OCI-LY1 (cell line): ENCODE data around the gene AP3B2.

Experiments used
- H2AFZ ChIP-seq: fragments of 200-600 bp; sonication (generic), shearing (Covaris generic); 2 replicates; pipeline ENCODE4 v1.6.0; 2014; ENCODE audit warnings: antibody characterized with exemption, mild to moderate bottlenecking, low read length
- H3F3A ChIP-seq: fragments of 200-600 bp; sonication (generic), shearing (Covaris generic); 2 replicates; pipeline ENCODE4 v1.6.0; 2014; ENCODE audit warnings: mild to moderate bottlenecking, antibody characterized with exemption, low read length, moderate library complexity; ENCODE audit not compliant: insufficient read depth
- H3K27ac ChIP-seq: fragments of 200-600 bp; sonication (generic); 2 replicates; pipeline ENCODE4 v1.5.1; 2014; ENCODE audit warnings: low read length, mixed run types, mild to moderate bottlenecking, low read depth; ENCODE audit not compliant: poor library complexity, severe bottlenecking
- H3K27me3 ChIP-seq: fragments of 200-600 bp; sonication (generic); 2 replicates; pipeline ENCODE4 v1.6.0; 2014; ENCODE audit warnings: antibody characterized with exemption, mild to moderate bottlenecking, low read length, moderate library complexity; ENCODE audit not compliant: insufficient read depth
- H3K36me3 ChIP-seq: fragments of 200-600 bp; sonication (generic); 2 replicates; pipeline ENCODE4 v1.6.1; 2014; ENCODE audit warnings: mild to moderate bottlenecking, antibody characterized with exemption, low read length, moderate library complexity, mixed read lengths; ENCODE audit not compliant: insufficient read depth
- H3K4me1 ChIP-seq: fragments of 200-600 bp; sonication (generic); 2 replicates; pipeline ENCODE4 v1.5.1; 2014; ENCODE audit warnings: mild to moderate bottlenecking, low read length, moderate library complexity; ENCODE audit not compliant: insufficient read depth, severe bottlenecking
- H3K4me2 ChIP-seq: fragments of 200-600 bp; sonication (generic), shearing (Covaris generic); 2 replicates; pipeline ENCODE4 v1.6.1; 2014; ENCODE audit warnings: low read length
- H3K4me3 ChIP-seq: fragments of 200-600 bp; sonication (generic); 2 replicates; pipeline ENCODE4 v1.5.1; 2014; ENCODE audit warnings: low read length, low read depth, mild to moderate bottlenecking, mixed read lengths; ENCODE audit not compliant: poor library complexity, severe bottlenecking
- H3K79me2 ChIP-seq: fragments of 200-600 bp; shearing (Covaris generic); 2 replicates; pipeline ENCODE4 v1.6.1; 2016; ENCODE audit warnings: mixed run types, low read length, mixed read lengths; ENCODE audit not compliant: insufficient read depth
- H3K9ac ChIP-seq: fragments of 200-600 bp; sonication (generic), shearing (Covaris generic); 2 replicates; pipeline ENCODE4 v1.6.1; 2014; ENCODE audit warnings: mild to moderate bottlenecking, low read length, mixed read lengths
- H3K9me2 ChIP-seq: fragments of 200-600 bp; sonication (generic), shearing (Covaris generic); 2 replicates; pipeline ENCODE4 v1.6.1; 2014; ENCODE audit warnings: low read depth, mild to moderate bottlenecking, low read length, mixed read lengths
- H3K9me3 ChIP-seq: fragments of 200-600 bp; shearing (Covaris generic); 2 replicates; pipeline ENCODE4 v1.6.1; 2014; ENCODE audit warnings: low read length, mixed read lengths
- H4K20me1 ChIP-seq: fragments of 200-600 bp; sonication (generic), shearing (Covaris generic); 2 replicates; pipeline ENCODE4 v1.6.0; 2016; ENCODE audit warnings: mild to moderate bottlenecking, low read length; ENCODE audit not compliant: insufficient read depth
- CTCF ChIP-seq: fragments of 200-600 bp; sonication (generic), shearing (Covaris generic); IDR thresholded peaks from 2 replicates; pipeline ENCODE4 v1.5.1; 2017; ENCODE audit warnings: mild to moderate bottlenecking, antibody characterized with exemption, low read length, moderate library complexity, mixed read lengths
- EZH2 ChIP-seq: fragments of 200-600 bp; sonication (generic), shearing (Covaris generic); IDR thresholded peaks from 2 replicates; pipeline ENCODE4 v1.8.0; 2017; ENCODE audit warnings: borderline replicate concordance, mixed run types, mild to moderate bottlenecking, antibody characterized with exemption, low read length, moderate library complexity, mixed read lengths

AP3B2 gene

GRCh38 chr15:82692171-82692570 lies 17.5 kb downstream of the AP3B2 start:
- H4K20me1 ChIP-seq: no peaks in the 10 kb centered on the region
- H3K79me2 ChIP-seq: no peaks in the 10 kb centered on the region
- no peak overlapping the region for H3K4me2 ChIP-seq
- H3K9me2 ChIP-seq: no peaks in the 10 kb centered on the region
- H3K27me3 ChIP-seq: no peaks in the 10 kb centered on the region; the same call in 1 of the 2 replicates
- H3K9me3 ChIP-seq: no peaks in the 10 kb centered on the region
- no peaks in the 10 kb centered on the region for H3K36me3 ChIP-seq
- no peak overlapping the region for H3K4me3 ChIP-seq
- H3K27ac ChIP-seq: no peak overlapping the region
- H2AFZ ChIP-seq: no peak overlapping the region
- no peaks in the 10 kb centered on the region for H3F3A ChIP-seq
- TF ChIP-seq CTCF: no peak
- TF ChIP-seq EZH2: no peak
- H3K9ac ChIP-seq: no peak overlapping the region
- H3K4me1 ChIP-seq: no peaks in the 10 kb centered on the region

DNA sequence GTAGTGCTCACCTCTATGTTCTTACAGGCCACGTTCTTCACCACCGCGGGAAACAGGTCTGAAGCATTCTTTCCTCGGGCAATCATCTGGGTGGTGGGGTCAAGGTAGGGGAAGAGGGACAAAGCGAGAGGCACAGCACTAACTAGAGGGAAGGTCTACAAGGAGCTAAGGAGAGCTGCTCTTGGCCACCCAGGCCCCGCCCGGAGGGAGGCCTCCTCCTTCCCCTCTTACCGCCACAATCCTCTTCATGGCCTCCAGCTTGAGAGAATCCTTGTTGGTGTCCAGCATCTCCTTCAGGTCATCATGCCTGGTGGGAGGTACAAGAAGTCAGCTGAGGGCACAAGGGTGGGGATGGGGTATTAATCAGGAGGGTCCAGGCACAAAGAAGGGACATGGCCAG lies 20.5 kb downstream of the AP3B2 start:
- Histone ChIP-seq H3K4me1 (no peaks in the 10 kb centered on the region), H3K4me2 (no peak overlapping the region), H3K27me3 (no peaks in the 10 kb centered on the region; the same call in 1 of the 2 replicates), H3K4me3 (no peak overlapping the region), H3K9me2 (no peaks in the 10 kb centered on the region), H3K9me3 (no peaks in the 10 kb centered on the region), H3K79me2 (no peaks in the 10 kb centered on the region), H3F3A (no peaks in the 10 kb centered on the region), H3K9ac (no peak overlapping the region), H3K36me3 (no peaks in the 10 kb centered on the region), H4K20me1 (no peaks in the 10 kb centered on the region), H3K27ac (no peak overlapping the region), H2AFZ (no peak overlapping the region)
- TF ChIP-seq EZH2 (no peak), CTCF (no peak)

DNA sequence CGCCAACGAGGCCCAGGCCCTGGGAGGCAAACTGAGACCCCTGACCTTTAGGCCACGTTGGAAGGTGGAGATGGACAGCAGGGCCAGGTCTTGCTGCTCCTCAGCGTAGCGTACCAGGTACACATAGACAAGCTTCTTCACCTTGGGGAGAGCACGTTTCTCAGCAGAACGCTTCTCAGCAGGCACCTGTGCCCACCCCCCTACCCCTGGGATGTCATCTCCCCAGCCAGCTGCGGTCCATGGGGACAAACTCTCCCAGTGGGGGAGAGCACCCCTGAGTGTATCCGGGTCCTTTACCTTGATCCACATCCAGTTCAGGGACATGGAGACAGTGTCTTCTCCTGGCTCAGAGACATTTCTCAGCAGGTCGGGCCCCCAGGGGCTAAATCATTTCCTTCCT lies 21.0 kb downstream of the AP3B2 start:
- Histone ChIP-seq H2AFZ (no peak overlapping the region), H3K36me3 (no peaks in the 10 kb centered on the region), H3K4me1 (no peaks in the 10 kb centered on the region), H3K79me2 (no peaks in the 10 kb centered on the region), H3K27ac (no peak overlapping the region), H3K27me3 (no peaks in the 10 kb centered on the region; the same call in 1 of the 2 replicates), H3K4me2 (no peak overlapping the region), H3K9me2 (no peaks in the 10 kb centered on the region), H3K9ac (no peak overlapping the region), H3K9me3 (no peaks in the 10 kb centered on the region), H4K20me1 (no peaks in the 10 kb centered on the region), H3K4me3 (no peak overlapping the region), H3F3A (no peaks in the 10 kb centered on the region)
- TF ChIP-seq CTCF: no peak
